ENCODE results near the gene FER.
"Not testable (repeated sequence)": the region's sequence is repeated elsewhere in the genome, so short reads cannot be mapped to it uniquely, and the experiment has no call there.

Gene FER

DNA sequence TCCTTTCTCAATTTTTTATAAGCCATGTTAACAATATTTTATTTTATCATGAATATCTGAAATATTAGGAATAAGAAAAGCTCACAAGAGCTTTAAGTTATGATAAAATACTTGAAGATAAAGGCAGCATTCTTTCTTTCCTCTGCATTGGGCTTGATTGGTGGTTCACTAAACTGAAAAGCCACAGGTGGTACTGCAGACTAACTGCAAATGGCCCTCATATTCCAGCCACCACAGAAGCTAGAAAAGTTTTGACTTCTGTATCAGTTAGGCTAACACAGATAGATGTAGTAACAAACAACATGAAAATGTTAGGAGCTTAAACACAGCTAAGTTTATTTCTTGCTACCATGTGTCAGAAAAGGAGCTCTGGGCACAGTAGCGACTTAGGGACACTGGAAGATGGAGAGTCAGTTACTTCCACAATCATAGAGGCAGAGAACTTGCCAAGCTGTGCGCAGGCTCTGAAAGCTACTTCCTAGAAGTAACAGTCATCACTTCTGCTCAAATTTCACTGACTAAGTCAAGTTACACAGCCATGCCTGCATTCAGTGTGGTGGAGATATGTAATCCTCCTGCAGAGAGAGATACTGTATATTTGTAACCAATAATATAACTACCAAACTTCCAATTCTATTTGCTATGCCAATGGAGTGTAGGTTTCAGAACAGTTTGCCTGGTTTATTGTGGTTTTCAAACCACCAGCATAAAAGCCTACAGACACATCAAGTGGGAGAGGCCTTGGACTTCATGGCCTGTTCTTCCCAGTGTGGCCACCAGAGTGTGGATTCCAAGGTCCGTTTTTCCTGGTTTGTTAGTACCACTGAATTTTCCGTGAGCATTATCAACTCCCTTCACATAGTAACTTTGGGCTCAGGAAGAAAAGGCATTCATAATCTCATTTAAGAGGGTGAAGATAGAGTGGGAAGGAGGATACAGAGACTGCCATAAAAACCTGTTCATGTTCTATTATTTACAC lies 393.8 kb downstream of the FER start:
- no peak for DNase-seq

DNA sequence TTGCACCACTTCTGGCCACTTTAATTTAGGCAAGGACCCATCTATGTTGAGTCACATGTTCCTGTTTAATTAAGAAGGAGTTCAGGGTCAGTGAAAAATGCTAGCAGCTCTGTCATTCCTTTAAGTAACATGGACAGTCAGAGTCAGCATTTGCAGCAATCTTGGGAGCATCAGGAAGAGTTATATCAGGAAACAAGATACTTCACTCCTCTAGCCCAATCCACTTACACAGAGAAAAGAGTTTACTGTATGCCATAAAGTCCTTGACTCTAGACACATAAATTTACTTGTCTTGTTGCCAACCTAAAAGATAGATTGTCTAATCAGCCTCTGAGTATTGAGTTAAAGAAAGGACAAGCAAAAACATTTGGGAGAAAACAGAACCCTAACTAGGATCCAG lies 395.3 kb downstream of the FER start:
- DNase-seq: no peak

DNA sequence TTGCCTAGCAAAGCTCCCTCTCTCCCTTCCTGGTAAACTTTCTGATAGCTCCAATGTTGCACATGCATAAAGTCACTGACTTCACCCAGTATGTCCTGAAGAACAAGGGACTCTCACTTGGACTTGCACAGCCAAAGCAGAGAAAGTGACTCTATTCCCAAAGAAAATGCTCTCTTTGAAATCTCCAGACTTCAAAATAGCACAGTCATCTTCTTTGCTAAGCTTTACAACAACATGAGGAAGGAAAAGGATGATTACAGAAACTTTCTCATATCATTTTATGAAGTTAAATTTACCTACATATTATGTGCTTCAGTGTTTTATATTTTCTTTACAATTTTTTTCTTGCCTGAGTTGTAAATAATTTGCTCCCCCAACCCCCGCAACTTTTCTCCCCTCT lies 397.4 kb downstream of the FER start:
- DNase-seq: no peak

DNA sequence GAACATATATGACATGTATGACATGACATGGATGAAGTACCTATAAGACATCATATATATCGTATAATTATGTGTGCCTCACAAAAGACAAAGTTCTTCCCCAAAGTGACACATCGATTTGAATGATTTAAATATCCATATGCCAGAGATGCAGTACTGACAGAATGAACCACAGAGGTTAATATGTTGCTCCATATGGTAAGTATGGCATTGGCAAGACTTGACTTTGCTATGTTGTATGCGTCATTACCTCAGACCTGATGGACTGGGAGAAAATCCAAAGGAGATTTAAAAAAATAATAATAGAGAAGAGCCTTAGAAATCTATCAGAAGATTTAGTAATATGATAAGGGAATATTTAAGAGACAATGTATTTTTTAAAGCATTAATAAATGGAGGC lies 398.9 kb downstream of the FER start:
- no peak for DNase-seq

DNA sequence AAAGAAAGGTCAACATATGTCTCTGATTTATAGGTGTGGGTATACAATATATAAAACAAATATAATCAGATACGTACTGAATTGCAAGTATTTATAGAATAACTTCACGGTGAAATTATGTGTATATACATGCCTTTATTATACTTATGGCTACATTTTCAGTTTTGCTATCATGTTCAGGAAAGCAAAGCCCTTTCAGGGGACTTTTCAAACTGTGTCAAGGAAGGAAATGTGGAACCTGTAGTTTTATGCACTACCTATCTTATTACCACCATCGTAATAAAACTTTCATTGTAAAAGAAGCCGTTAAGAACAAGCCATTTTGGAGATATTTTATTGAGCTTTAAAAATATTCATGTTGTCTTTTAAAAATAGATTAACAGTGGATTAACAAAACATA lies 404.9 kb downstream of the FER start:
- DNase-seq: no peak

DNA sequence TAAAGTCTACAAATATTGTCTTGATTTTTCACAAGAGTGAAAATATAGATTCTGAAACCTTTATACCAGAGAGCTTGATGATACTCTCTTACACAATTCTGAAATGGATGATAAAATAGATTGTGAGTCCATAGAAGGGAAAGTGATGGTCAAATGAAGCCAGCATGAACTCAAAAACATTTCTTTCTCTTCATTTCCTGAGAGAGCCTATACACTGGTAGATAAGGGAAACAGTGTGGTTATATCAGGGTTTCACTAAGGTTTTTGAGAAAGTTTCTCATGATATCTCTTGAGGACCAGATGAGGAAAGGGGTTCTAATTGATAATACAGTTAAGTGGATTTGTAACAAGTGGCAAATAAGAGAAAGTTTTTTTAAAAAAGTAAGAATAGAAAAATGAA lies 407.9 kb downstream of the FER start:
- DNase-seq: no peak

DNA sequence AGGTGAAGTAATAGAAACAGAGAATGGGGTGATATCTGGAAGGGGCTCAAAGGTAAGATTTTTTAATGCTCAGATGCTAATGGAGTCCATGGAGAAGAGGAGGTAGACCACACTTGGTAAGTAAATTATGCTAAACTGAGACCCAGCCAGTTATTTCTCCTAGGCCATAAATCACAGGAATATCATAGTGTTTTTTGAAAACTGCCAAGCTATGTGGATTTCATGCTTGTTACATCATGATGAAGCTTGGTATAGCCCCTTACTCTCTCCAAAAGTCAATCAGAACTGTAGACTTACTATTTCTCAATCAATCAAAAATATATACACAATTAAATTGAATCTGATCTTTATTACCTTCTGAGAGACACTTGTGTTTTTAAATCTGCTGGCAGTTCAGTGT lies 409.2 kb downstream of the FER start:
- no peak for DNase-seq

DNA sequence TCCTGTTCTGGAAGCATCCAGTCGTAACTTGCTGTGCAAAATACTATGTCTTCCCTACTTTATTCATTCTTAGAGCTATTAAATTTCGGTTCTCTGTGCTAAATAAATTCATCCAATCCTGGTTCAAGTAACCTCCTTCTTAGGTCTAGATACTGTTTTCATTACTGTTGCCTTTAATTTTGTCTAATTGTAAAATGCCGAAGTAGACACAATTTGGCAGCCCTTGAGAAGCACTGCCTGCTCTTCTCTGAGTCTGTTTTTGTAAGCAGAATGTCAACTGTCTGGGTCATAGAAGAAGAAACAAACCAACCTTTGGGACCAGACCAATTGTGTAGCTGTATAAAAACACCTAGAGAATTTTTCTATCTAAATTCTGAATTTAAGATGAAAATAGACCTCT lies 412.8 kb downstream of the FER start:
- no peak for DNase-seq

DNA sequence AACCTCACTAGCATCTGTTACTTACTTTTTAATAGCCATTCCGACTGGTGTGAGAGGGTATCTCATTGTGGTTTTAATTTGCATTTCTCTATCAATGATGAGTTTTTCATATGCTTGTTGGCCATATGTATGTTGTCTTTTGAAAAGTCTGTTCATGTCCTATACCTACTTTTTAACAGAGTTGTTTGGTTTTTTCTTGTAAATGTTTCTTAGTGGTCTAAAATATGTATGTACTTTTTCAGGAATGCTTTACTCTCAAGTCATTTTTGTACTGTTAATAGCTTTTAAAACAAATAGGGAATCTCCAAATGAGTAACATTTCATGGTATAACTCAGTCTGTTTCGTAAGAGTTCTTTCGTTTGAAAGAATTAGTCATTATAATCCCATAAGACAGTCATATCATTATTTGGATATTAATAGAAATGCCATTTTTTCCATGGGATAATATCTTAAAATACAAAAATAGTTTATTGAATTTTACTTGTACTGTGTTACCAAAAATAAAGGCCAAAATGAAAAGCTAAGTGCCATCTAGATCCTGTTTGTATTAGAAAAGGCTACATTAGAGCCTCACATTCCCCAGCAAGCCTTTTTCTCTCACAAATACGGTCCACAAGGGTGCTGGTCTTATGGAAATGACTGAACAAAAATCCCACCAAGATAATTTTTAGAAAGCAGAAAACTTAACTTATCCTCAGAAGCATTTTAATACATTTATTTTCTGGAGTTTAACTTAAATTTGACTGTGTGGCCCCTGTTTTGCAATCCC lies 414.4 kb downstream of the FER start:
- no peak for DNase-seq

DNA sequence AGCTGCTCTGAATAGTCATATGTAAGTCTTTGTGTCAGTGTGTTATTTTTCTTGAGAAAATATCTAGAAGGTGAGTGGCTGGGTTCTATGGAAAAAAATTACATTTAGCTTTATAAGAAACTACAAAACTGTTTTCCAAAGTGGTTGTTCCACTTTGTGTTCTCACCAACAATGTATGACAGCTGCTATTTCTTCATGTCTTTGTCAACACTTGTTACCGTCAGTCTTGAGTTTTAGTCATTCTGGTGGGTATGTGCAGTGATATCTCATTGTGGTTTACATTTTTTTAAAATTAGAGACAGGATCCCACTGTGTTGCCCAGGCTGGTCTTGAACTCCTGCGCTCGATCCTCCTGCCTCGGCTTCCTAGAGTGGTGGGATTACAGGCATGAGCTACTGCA lies 415.6 kb downstream of the FER start:
- DNase-seq: no peak

DNA sequence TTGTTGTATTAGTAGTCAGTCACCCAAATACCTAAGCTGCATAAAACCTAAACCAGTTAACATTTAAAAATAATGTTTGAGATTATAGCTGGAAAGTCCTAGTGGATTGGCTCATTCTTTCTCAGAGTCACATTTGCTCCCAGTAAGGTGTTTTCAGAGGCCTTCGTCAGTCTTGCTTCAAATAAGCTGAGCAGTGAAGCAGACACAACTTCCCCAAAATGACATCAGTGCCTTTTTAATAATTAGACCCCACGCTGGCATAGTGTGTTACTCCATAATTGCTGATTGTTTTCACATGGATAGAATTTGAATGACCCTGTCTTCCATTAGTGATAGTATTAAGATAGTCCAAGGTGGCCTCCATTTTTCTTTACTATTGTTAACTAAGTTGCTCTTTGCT lies 416.3 kb downstream of the FER start:
- DNase-seq: no peak

DNA sequence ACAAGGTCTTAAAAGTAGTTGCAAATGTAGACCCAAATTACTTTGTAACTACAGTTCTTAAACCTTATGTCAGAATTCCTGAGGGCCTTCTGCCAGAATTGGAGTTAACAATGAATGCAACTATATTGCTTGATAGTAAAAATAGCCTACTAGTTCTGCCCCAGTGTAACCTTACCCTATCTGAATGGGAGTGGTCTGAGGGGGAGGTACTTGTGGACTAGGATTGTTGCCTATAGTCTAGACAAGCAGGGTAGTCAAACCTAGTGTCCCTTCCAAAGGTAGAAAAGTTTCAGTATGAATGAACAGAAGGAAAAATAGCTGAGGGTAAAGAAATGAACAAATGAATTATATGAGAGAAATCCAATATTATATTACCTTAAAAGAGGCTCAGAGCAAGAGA lies 419.9 kb downstream of the FER start:
- DNase-seq: no peak

DNA sequence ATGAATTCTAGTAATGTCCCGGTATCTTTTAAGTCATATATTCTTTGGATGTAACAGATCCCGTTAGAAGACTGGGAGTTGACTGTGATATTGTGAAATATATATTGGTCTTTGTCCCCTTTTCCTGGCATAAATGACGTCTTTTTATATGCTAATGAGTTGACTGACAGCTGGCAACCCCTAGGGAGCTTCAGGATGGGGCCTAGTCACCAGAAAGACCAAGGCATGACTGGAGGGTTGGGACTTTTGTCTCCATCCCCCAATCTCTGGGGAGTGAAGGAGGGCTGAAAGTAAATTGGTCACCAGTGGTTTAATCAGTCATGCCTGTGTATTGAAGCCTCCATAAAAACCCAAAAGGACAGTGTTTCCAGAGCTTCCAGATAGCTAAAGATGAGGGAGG lies 420.5 kb downstream of the FER start:
- no peak for DNase-seq

DNA sequence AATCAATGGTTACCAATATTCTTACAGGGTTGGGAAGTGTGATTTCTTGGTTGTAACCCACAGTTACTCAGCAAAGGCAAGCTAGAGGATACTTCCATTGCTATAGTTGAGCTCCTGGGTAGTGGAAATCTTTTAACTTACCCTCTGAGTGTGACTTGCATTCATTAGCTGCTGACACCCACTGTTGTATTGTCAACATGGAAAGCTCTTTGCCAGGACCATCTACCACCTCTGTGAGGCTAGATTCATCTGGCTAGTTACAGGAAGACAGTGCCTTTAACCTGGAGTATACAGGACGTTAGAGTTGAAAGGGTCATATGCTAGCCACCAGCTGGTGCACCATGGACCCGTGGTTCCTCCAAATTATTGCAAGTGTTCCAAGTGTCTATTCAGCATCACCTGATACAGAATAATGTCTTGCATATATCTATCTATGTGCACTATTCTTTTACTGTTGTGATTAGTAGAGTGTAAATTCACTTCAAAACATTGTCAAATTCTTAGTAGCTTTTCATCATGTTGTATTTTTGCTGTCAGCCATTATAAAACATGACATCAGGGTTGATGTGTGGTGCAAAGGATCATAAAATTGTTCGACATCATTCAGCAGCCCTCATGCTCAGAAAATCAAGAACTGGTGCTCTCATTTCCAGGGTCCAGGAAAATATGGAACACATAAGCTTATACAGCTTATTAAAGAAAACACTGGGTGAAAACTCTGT lies 423.1 kb downstream of the FER start:
- no peak for DNase-seq

DNA sequence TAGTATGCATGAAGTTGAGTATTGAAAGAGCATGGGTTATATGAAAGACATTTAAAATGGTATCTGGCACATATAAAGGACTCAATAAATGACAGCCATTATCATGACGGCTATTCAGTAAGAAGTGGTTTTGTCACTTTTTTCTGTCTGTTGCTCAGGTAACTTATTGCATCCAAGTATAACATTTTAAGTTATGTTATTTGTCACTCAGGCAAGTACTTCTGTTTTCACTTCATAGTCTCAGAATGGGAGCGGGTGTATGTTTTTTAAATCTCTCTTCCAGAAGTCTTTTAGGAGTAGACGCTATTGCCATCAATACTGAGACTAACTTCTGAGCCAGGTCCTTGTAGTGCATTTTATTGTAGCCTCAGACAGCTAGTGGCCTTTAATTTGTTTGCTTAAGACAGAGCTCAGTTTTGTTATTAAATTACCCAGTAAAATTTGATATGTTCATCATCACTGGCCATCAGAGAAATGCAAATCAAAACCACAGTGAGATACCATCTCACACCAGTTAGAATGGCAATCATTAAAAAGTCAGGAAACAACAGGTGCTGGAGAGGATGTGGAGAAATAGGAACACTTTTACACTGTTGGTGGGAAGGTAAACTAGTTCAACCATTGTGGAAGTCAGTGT lies 423.9 kb downstream of the FER start:
- not testable (repeated sequence) for DNase-seq

DNA sequence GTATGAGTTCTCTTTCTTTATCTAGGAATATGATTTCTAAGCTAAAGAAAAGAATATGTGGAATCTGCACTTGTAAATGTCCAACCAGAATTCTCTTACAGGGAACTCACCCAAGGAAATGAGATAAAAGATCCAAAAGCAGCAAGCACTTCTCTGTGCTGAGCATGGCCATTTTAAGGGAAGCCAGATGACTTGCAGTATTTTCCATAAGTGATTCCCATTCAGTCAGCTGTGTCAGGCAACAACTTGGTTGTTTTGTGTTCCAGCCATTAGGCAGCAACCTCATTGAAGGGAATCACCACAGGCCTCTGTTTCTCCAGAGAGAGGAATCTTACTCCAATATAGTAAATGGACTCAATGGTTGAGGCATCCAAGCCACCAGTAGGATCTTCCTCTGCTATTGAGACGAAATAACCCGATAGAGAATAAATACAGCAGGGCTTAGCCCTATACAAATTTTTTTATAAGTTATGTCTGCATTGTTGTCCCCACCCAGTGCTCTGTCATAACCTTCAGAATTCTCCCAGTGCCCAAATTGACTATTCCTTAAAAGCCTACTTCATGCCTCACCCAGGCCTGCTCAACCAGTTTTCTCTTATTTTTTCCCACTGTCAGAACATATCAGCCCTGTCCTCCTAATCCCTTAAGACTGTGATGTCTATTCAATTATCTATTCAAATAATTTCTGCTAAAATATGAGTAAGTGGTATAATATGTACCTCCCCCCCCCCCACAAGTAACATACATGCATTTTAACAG lies 425.5 kb downstream of the FER start:
- no peak for DNase-seq

DNA sequence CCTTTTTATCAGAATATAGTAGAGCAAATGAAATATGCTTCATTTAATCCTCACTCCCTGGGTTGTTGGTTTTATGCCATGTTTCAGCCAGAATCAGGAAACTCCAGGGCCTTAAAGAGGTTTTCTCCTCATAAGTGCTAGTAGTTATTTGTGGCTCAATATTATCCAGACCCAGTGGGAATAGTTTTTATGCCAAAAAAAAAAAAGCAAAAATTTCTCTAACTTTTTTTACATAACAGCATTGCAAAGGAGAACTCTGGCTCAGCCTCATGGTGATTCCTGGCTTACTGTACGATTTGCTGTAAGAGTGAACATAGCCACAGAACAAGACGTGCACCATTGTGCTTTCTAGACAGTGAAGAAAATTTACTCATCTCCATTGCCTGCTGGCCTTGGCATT lies 429.5 kb downstream of the FER start:
- no peak for DNase-seq

DNA sequence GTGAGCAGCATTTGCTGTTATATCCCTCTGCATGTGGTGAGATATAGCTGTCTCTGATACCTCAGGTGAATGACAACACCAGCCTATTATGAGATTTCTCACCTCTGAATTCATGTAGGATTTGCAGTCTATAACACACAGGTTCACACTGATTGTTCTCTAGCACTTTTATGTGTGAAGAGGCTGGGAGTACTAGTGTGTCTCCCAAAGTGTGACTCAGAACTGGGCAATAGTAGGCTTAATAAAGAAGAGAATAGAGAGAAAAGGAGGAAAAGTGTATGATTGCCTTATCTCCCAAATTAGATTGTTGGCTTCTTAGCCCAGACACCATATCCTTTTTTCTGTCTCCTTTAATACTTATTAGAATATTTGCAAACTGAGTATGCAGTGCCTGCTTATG lies 430.1 kb downstream of the FER start:
- no peak for DNase-seq

DNA sequence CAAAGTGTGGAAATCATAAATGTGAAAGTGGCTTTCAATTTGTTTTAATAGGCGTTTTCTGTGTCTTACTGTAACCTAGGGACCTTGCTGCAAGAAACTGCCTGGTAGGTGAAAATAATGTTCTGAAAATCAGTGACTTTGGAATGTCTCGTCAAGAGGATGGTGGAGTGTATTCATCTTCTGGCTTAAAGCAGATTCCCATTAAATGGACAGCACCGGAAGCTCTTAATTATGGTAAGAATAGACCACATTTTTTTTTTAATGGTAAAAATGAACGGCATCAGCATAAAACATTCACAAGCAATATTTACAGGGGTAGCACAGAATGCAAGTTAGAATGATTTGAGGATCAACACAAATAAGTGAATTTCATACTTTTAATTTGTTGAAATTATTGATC lies 433.0 kb downstream of the FER start:
- DNase-seq: no peak

DNA sequence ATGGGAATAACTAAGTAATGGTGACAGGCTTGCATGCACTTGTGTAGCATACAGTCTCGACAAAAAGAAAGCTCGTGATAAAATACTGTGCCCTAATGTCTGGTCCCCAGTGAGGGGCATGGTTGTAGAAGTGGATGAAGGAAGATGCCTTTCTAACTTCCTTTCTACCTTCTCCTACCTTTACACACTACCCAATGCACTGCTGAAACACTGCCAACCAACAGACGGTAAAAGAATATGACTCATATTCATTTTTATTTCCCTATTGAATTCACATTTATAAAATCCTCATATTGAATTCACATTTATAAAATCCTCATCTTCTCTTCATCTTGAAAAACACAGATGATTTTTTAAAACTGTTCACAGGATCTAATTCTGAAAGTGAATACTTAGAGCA lies 439.1 kb downstream of the FER start:
- DNase-seq: no peak

DNA sequence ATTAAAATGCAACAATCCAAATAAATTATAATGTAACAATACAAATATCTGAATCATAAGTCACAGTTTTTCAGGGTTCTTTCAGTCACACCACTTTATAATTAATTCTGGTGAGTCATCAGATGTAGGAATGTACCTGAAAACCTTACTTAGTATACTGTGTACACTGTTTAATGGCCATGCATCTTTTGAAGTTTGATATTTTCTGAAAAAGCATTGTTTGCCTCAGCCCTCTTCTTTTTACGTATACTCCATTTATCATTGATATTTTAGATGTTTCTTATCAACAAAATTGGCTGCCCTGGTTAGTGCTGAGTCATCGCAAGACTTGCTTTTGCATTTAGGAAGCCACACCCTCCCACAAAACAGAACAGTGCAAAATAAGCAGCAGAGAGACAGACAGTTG lies 443.5 kb downstream of the FER start:
- no peak for DNase-seq

DNA sequence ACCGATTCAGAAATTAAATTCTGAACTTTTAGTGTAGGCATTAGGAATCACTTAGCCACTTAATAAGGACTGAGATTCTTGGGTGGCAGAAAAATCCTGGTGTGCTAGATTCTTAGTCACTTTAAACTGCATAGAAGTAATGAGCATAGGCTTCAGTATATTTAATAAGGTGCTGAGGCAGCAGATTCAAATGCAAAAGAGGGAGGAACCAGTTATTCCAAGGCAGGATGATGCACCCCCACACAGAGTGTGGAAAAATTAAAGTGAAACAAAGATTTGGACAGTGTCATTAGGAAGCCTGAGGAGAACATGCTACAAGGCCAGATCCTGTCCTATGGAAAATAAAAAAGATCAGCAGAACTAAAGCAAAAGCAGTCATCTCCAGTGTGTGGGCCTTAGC lies 444.3 kb downstream of the FER start:
- DNase-seq: no peak

All from NCI-H1048 (cell line).